NB4 (cell line): ENCODE data around the gene PCDHB7.
"Not testable (repeated sequence)": the region's sequence is repeated elsewhere in the genome, so short reads cannot be mapped to it uniquely, and the experiment has no call there.

Experiments used
- CTCF ChIP-seq: IDR thresholded peaks from one replicate; pipeline ENCODE4 v1.5.1; 2012; ENCODE audit warnings: low read depth, low read length
- POLR2A ChIP-seq: IDR thresholded peaks from 2 replicates; pipeline ENCODE4 v1.6.1; 2011; ENCODE audit warnings: mild to moderate bottlenecking; ENCODE audit not compliant: insufficient read length; ENCODE audit errors: extremely low read depth

- not testable (repeated sequence) for TF ChIP-seq CTCF, POLR2A
These were observed 38.4 kb downstream of the PCDHB7 start for GRCh38 chr5:141210849-141211248.
